HCT116 (cell line): Measurements from ENCODE around the gene RASSF5.

Source experiments
- POLR2A ChIP-seq: IDR thresholded peaks from 2 replicates; pipeline ENCODE4 v1.7.0; 2011; ENCODE audit warnings: borderline replicate concordance; ENCODE audit not compliant: insufficient read depth, insufficient read length; ENCODE audit errors: extremely low read depth
- TF ChIP-seq, protein P1 (sequence below), 3 experiments: fragments of 200-600 bp in 1 of 3; sonication (generic) in 1 of 3; IDR thresholded peaks in 2 of 3; conservative IDR thresholded peaks in 1 of 3; 2 replicates each; pipeline ENCODE4 v1.5.1; 2012 to 2017; ENCODE audit warnings: low read depth in 2 of 3, low read length in 2 of 3, antibody characterized with exemption in 1 of 3, borderline replicate concordance in 1 of 3, control low read depth in 1 of 3, mild to moderate bottlenecking in 1 of 3, mixed read lengths in 1 of 3, mixed run types in 1 of 3, moderate library complexity in 1 of 3; ENCODE audit not compliant: insufficient read depth in 1 of 3

DNA sequence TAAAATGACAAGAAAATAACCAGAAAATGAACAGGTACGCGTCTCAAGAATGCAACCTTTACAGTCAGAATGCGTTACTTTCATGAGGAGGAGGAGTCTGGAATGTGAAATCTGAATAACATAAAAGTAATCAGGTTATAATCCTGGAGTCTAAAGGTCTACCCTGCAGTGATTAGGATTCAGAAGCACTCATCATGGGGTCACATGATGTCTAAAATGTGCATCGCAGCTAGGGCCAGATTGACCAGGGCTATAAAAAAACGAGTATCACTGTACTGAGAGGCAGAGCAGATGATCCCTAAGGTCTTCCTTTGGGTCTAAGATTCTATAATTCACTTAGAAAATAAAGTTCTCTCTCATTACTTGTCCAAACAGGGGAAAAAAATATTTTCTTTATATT lies 97.5 kb downstream of the RASSF5 start:
- TF ChIP-seq POLR2A = no peak
- TF ChIP-seq, protein P1, sequence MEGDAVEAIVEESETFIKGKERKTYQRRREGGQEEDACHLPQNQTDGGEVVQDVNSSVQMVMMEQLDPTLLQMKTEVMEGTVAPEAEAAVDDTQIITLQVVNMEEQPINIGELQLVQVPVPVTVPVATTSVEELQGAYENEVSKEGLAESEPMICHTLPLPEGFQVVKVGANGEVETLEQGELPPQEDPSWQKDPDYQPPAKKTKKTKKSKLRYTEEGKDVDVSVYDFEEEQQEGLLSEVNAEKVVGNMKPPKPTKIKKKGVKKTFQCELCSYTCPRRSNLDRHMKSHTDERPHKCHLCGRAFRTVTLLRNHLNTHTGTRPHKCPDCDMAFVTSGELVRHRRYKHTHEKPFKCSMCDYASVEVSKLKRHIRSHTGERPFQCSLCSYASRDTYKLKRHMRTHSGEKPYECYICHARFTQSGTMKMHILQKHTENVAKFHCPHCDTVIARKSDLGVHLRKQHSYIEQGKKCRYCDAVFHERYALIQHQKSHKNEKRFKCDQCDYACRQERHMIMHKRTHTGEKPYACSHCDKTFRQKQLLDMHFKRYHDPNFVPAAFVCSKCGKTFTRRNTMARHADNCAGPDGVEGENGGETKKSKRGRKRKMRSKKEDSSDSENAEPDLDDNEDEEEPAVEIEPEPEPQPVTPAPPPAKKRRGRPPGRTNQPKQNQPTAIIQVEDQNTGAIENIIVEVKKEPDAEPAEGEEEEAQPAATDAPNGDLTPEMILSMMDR (IDR thresholded peaks at IDR 0.05 in 2 of 3, conservative IDR thresholded peaks at IDR 0.05 in 1 of 3; ENCODE audit: borderline replicate concordance in 1 of 3, insufficient read depth in 1 of 3, low read depth in 2 of 3, low read length in 2 of 3) = no peak
